GM21825 (cell line): ENCODE results near the gene RIPOR3.

Source experiments
- ATAC-seq: cut with Tn5 transposase; IDR thresholded peaks from one replicate; pipeline ENCODE4 v1.9.1; 2021; ENCODE audit warnings: mild to moderate bottlenecking, moderate library complexity; ENCODE audit not compliant: unreplicated experiment

RIPOR3 gene

DNA sequence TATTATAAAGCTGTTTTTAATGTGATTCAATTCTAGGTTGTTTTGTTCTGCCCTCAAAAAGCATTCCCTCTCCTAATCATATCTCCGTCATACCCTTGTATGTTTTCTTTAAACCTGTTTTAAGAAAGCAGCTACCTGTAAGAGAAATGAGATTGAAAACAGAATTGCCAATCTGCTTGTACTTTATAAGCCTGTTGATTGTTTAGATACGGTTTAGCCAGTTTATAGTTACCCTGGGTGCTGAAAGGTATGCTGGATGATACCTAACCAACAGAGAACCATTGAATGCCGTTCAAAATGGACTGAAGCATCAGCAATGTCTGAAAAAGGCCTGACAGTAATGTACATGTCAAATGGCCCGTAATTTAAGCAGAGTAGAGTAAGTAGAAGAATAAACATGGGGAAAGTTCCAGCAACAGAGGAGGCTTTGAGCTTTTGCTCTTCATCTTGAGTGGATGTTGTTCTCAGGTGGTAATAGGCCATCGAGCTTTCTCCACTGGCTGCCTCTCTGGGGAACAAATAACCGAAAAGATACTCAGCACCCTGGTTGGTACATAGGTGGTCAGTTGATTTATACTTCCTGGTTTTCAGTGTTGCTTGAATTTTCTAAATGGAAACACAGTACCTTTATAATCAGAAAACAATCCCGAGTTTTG lies 153.7 kb downstream of the RIPOR3 start:
- ATAC-seq, result no peak

DNA sequence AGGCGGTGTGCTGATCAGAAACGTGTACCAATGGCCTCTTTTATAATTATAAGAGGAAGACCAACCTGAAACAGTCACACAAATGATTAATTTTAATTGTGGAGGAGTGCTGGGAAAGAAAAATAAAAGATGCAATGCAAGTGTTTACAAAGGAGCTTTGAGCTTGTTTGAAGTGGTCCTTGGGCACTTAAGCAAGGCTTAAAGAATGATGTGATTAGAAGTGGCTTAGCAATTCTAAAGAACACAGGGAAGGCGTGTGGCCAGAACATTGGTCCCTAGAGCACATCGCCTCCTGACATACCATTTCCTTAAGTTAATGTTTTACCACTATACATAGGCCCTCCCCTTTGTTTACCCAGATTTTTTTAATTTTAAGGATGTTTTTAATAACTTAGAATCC lies 155.0 kb downstream of the RIPOR3 start:
- no peak for ATAC-seq
